OCI-LY3 (cell line): ENCODE measurements around the gene CPTP.

Source experiments
- EZH2phosphoT487 ChIP-seq: fragments of 200-600 bp; shearing (Covaris generic); IDR thresholded peaks from 2 replicates; pipeline ENCODE4 v1.6.1; 2018; ENCODE audit warnings: antibody characterized with exemption, mixed run types, low read depth
- TF ChIP-seq, protein P1 (sequence below): fragments of 200-600, 300-600 bp; sonication (generic); IDR thresholded peaks from 2 replicates; pipeline ENCODE4 v1.5.1; 2014; ENCODE audit warnings: antibody characterized with exemption, low read length, low read depth

DNA sequence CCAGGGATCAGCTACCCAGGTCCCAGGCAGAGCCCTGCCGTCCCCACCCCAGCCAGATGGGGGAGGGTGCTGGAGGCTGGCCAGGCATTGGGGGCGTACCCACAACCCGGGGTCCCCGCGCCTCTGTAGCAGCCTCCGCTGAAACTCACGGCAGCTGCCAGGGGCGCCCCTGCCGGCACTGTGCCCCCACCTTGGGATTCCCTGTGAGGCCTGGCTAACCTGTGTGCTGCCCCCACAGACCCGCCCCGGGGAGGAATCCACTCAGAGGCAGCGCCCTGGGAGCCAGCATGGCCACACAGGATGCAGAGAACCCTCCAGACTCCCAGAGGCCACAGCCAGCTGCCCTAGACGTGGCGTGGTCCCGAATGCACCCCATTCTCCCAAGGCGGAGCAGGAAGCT lies 20.8 kb downstream of the CPTP start:
- TF ChIP-seq, protein P1, sequence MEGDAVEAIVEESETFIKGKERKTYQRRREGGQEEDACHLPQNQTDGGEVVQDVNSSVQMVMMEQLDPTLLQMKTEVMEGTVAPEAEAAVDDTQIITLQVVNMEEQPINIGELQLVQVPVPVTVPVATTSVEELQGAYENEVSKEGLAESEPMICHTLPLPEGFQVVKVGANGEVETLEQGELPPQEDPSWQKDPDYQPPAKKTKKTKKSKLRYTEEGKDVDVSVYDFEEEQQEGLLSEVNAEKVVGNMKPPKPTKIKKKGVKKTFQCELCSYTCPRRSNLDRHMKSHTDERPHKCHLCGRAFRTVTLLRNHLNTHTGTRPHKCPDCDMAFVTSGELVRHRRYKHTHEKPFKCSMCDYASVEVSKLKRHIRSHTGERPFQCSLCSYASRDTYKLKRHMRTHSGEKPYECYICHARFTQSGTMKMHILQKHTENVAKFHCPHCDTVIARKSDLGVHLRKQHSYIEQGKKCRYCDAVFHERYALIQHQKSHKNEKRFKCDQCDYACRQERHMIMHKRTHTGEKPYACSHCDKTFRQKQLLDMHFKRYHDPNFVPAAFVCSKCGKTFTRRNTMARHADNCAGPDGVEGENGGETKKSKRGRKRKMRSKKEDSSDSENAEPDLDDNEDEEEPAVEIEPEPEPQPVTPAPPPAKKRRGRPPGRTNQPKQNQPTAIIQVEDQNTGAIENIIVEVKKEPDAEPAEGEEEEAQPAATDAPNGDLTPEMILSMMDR: no peak
- TF ChIP-seq EZH2phosphoT487: no peak
